Left forelimb (tissue), 1 donor: ENCODE results near the gene OPCML.

Experiments
- DNase-seq: peaks from one replicate; pipeline ENCODE4 v3.0.0-alpha.2; 2018; ENCODE audit warnings: low spot score

OPCML gene

GRCh38 chr11:132888226-132888625 is 644.1 kb downstream of the OPCML start:
- DNase-seq = no peak

GRCh38 chr11:132886335-132886734 is 646.0 kb downstream of the OPCML start:
- no peak for DNase-seq

- no peak for DNase-seq
Observed at GRCh38 chr11:132883241-132883640, 649.1 kb downstream of the OPCML start.

GRCh38 chr11:132881622-132882021 is 650.7 kb downstream of the OPCML start:
- no peak for DNase-seq

- no peak for DNase-seq
Observed at GRCh38 chr11:132878111-132878510, 654.2 kb downstream of the OPCML start.

- no peak for DNase-seq
Observed at GRCh38 chr11:132876705-132877104, 655.6 kb downstream of the OPCML start.

GRCh38 chr11:132876239-132876638 is 656.1 kb downstream of the OPCML start:
- no peak for DNase-seq

GRCh38 chr11:132874638-132875037 is 657.7 kb downstream of the OPCML start:
- DNase-seq = no peak

GRCh38 chr11:132873841-132874240 is 658.5 kb downstream of the OPCML start:
- DNase-seq = no peak

- DNase-seq = no peak
Observed at GRCh38 chr11:132872211-132872610, 660.1 kb downstream of the OPCML start.

- no peak for DNase-seq
Observed at GRCh38 chr11:132866783-132867545, 665.3 kb downstream of the OPCML start.

- DNase-seq = no peak
Observed at GRCh38 chr11:132865623-132866022, 666.7 kb downstream of the OPCML start.

GRCh38 chr11:132864811-132865576 is 667.3 kb downstream of the OPCML start:
- no peak for DNase-seq

- no peak for DNase-seq
Observed at GRCh38 chr11:132862933-132863332, 669.4 kb downstream of the OPCML start.

GRCh38 chr11:132862137-132862536 is 670.2 kb downstream of the OPCML start:
- DNase-seq = no peak

GRCh38 chr11:132859306-132859705 is 673.0 kb downstream of the OPCML start:
- no peak for DNase-seq

- no peak for DNase-seq
Observed at GRCh38 chr11:132858223-132858622, 674.1 kb downstream of the OPCML start.

- no peak for DNase-seq
Observed at GRCh38 chr11:132856032-132856431, 676.3 kb downstream of the OPCML start.

- no peak for DNase-seq
Observed at GRCh38 chr11:132855516-132855915, 676.8 kb downstream of the OPCML start.

- DNase-seq = no peak
Observed at GRCh38 chr11:132853886-132854285, 678.4 kb downstream of the OPCML start.

- no peak for DNase-seq
Observed at GRCh38 chr11:132852361-132852760, 679.9 kb downstream of the OPCML start.

- DNase-seq = no peak
Observed at GRCh38 chr11:132851247-132851646, 681.1 kb downstream of the OPCML start.

- no peak for DNase-seq
Observed at GRCh38 chr11:132850266-132850665, 682.0 kb downstream of the OPCML start.
